Endothelial cell of umbilical vein (primary cell): Measurements from ENCODE around the gene IER3. TPM values are rescaled to one million over a fixed set of nuclear protein-coding genes. Genes with fewer than 3 reads are reported as not detected.

ENCODE experiments used
- BruUV-seq: library from RNA; stranded (reverse); fragments of 400-500 nt; replicated peaks from 2 replicates; lab custom pipeline; 2021; lab: Mats Ljungman, UMichigan
- CTCF ChIA-PET: fragments of 300-600, 350-600 bp; sonication (Branson Sonifier 250); formaldehyde crosslinking; loops from one replicate; lab custom pipeline; 2021; ENCODE audit warnings: antibody characterized with exemption, inconsistent platforms; lab: Charles Lee
- POLR2A ChIA-PET: fragments of 300-600, 350-600 bp; sonication (Branson Sonifier 250); formaldehyde crosslinking; loops from one replicate; lab custom pipeline; 2021; ENCODE audit warnings: antibody characterized with exemption, inconsistent platforms; lab: Charles Lee
- DNase-seq: peaks from one replicate; pipeline ENCODE4 v3.0.0-alpha.2; 2011; ENCODE audit warnings: low read depth, low spot score
- FAIRE-seq: peaks from 2 replicates; lab custom pipeline; 2011; peaks lifted over from hg19 to GRCh38; lab: Jason Lieb, UNC
- H2AFZ ChIP-seq: 2 replicates; pipeline ENCODE4 v1.6.0; 2012; ENCODE audit warnings: low read depth, low read length, control low read depth, inconsistent platforms
- H3K27ac ChIP-seq: 2 replicates; pipeline ENCODE4 v1.5.1; 2011; ENCODE audit warnings: low read depth, mild to moderate bottlenecking, control low read depth, low read length, moderate library complexity; ENCODE audit not compliant: insufficient read depth
- H3K27me3 ChIP-seq, 2 experiments: 2 replicates each; pipeline versions ENCODE4 v1.6.0 to v1.6.1; 2011; ENCODE audit warnings: low read length in 2 of 2, mixed read lengths in 1 of 2; ENCODE audit not compliant: control insufficient read depth in 2 of 2, insufficient read depth in 2 of 2
- H3K36me3 ChIP-seq, 2 experiments: 2 replicates in 1 of 2; 3 replicates in 1 of 2; pipeline ENCODE4 v1.5.1; 2011; ENCODE audit warnings: low read length in 2 of 2, mild to moderate bottlenecking in 1 of 2, moderate library complexity in 1 of 2; ENCODE audit not compliant: control insufficient read depth in 2 of 2, insufficient read depth in 2 of 2; ENCODE audit errors: extremely low read depth in 1 of 2
- H3K4me1 ChIP-seq: 3 replicates; pipeline ENCODE4 v1.5.1; 2011; ENCODE audit warnings: mild to moderate bottlenecking, low read length; ENCODE audit not compliant: control insufficient read depth, insufficient read depth; ENCODE audit errors: extremely low read depth
- H3K4me2 ChIP-seq: 2 replicates; pipeline ENCODE4 v1.6.1; 2011; ENCODE audit warnings: low read length, control low read depth, mixed read lengths; ENCODE audit not compliant: insufficient read depth
- H3K4me3 ChIP-seq, 3 experiments: fragments of 200-600 bp in 1 of 3; sonication (generic), shearing (Covaris generic) in 1 of 3; replicated peaks in 1 of 3; 2 replicates each; pipeline ENCODE4 v1.5.1; 2011 to 2016; ENCODE audit warnings: control low read depth in 3 of 3, low read length in 3 of 3, mild to moderate bottlenecking in 2 of 3, inconsistent platforms in 1 of 3, low read depth in 1 of 3, moderate library complexity in 1 of 3; ENCODE audit not compliant: insufficient read depth in 1 of 3
- H3K79me2 ChIP-seq: 2 replicates; pipeline ENCODE4 v1.6.0; 2012; ENCODE audit warnings: low read length, inconsistent platforms; ENCODE audit not compliant: control insufficient read depth, insufficient read depth
- H3K9ac ChIP-seq: replicated peaks from 2 replicates; pipeline ENCODE3; 2011; ENCODE audit warnings: low read length, control low read depth; ENCODE audit not compliant: insufficient read depth; ENCODE audit errors: extremely low read depth
- H3K9me1 ChIP-seq: replicated peaks from 3 replicates; pipeline ENCODE4 v1.6.0; 2011; ENCODE audit warnings: mild to moderate bottlenecking, low read length; ENCODE audit not compliant: control insufficient read depth, insufficient read depth; ENCODE audit errors: extremely low read depth
- H3K9me3 ChIP-seq: replicated peaks from 2 replicates; pipeline ENCODE4 v1.5.1; 2012; ENCODE audit warnings: low read length, inconsistent platforms; ENCODE audit not compliant: control insufficient read depth, insufficient read depth
- H4K20me1 ChIP-seq: replicated peaks from 2 replicates; pipeline ENCODE3; 2011; ENCODE audit warnings: mild to moderate bottlenecking, low read length; ENCODE audit not compliant: control insufficient read depth, insufficient read depth; ENCODE audit errors: extremely low read depth
- CTCF ChIP-seq, 2 donors: IDR thresholded peaks; 1 replicate in 1 of 2; 2 replicates in 1 of 2; pipeline ENCODE4 v1.5.1; 2011; ENCODE audit warnings: low read length in 2 of 2, mild to moderate bottlenecking in 2 of 2, moderate library complexity in 2 of 2, control low read depth in 1 of 2, inconsistent platforms in 1 of 2, low read depth in 1 of 2; ENCODE audit not compliant: insufficient read depth in 1 of 2; ENCODE audit errors: extremely low read depth in 1 of 2
- EZH2 ChIP-seq: IDR thresholded peaks from 2 replicates; pipeline ENCODE4 v1.6.1; 2012; ENCODE audit warnings: borderline replicate concordance, low read depth, mild to moderate bottlenecking, moderate library complexity, low read length, inconsistent platforms; ENCODE audit not compliant: severe bottlenecking
- FOS ChIP-seq: IDR thresholded peaks from 2 replicates; pipeline ENCODE4 v1.6.1; 2011; ENCODE audit warnings: mild to moderate bottlenecking, low read length, moderate library complexity, borderline replicate concordance; ENCODE audit not compliant: insufficient read depth
- GATA2 ChIP-seq: IDR thresholded peaks from 2 replicates; pipeline ENCODE4 v1.7.0; 2011; ENCODE audit warnings: low read depth, mild to moderate bottlenecking, moderate library complexity, mixed read lengths, low read length; ENCODE audit not compliant: insufficient read length, insufficient read depth
- JUN ChIP-seq: IDR thresholded peaks from 2 replicates; pipeline ENCODE4 v1.6.1; 2011; ENCODE audit warnings: borderline replicate concordance, low read depth; ENCODE audit not compliant: insufficient read length, insufficient read depth
- MAX ChIP-seq: IDR thresholded peaks from 2 replicates; pipeline ENCODE4 v1.6.1; 2011; ENCODE audit not compliant: insufficient read depth, insufficient read length
- MYC ChIP-seq: IDR thresholded peaks from one replicate; pipeline ENCODE4 v1.6.1; 2011; ENCODE audit warnings: mild to moderate bottlenecking, low read depth, low read length
- POLR2A ChIP-seq: IDR thresholded peaks from 2 replicates; pipeline ENCODE4 v1.6.1; 2012; ENCODE audit warnings: low read depth, mild to moderate bottlenecking, control low read depth, low read length
- POLR2AphosphoS5 ChIP-seq: IDR thresholded peaks from 2 replicates; pipeline ENCODE4 v1.6.1; 2012; ENCODE audit warnings: low read depth, mild to moderate bottlenecking, control low read depth, low read length, moderate library complexity; ENCODE audit not compliant: insufficient read depth
- dilution Hi-C: fragments of 300-500 bp; cut with MboI; formaldehyde crosslinking; loops from one replicate; pipeline ENCODE4 v1.15.0; 2019; ENCODE audit warnings: low sequenced_read_pairs; ENCODE audit not compliant: extremely low pct_ligation_motif_present
- intact Hi-C: fragments of 100-400 bp; cut with micrococcal nuclease; formaldehyde crosslinking; loops from one replicate; pipeline ENCODE4 v1.10.0; 2022
- polyA plus RNA-seq, 4 experiments: library from polyadenylated mRNA; depleted of rRNA in 3 of 4; stranded (reverse) in 3 of 4; unstranded in 1 of 4; fragments of >200 nt; gene quantifications; 2 replicates each; pipeline versions ENCODE4 v1.2.1 to v1.2.3, GENCODE V29; 2011 to 2012; ENCODE audit warnings: missing spikeins in 1 of 4
- total RNA-seq: library from RNA; stranded (reverse); gene quantifications from 2 replicates; pipeline ENCODE4 v1.2.3, GENCODE V29; 2021

The IER3 gene
- total and polyA plus RNA-seq, 2 donors (not counting 3 experiments of a cell fraction or from before 2014, with no cell fraction given) = 170 to 468 TPM

- BruUV-seq = no TSS peak
- intact Hi-C loops (no loop called here), dilution Hi-C loops (loop anchor here (25.0 kb wide), 1 partner anchor 152 kb away; the partner anchor contains the start of gene DDR1)
- FAIRE-seq (no peak), DNase-seq (no peak)
- TF ChIP-seq POLR2A (no peak), GATA2 (no peak), POLR2AphosphoS5 (no peak), EZH2 (no peak), MYC (no peak), MAX (no peak), FOS (no peak), JUN (no peak), CTCF (IDR thresholded peaks at IDR 0.05; ENCODE audit: extremely low read depth in 1 of 2, insufficient read depth in 1 of 2, low read depth in 1 of 2, low read length in 2 of 2) (no peak)
- no peaks in the 10 kb centered on the region for H4K20me1 ChIP-seq
- H2AFZ ChIP-seq = no peak overlapping the region
- H3K4me3 ChIP-seq = no peak overlapping the region
- H3K9me3 ChIP-seq = no peaks in the 10 kb centered on the region
- ChIA-PET CTCF (interaction anchor here (0.9 to 2.1 kb wide), 3 partner anchors 57 to 344 kb away, joined by 3 to 4 read pairs (median 3); partner anchors contain the start of gene DHX16), POLR2A (interaction anchor here (1.3 kb wide), 1 partner anchor 17 kb away, joined by 3 read pairs; no protein-coding TSS in a partner anchor)
- peaks cover 23% of the 10 kb centered on the region for H3K79me2 ChIP-seq
- no peak overlapping the region for H3K4me2 ChIP-seq
- no peaks in the 10 kb centered on the region for H3K9me1 ChIP-seq
- H3K9ac ChIP-seq = no peak overlapping the region
- peaks cover 34% of the 10 kb centered on the region for H3K4me1 ChIP-seq
- H3K27me3 ChIP-seq = no peaks in the 10 kb centered on the region
- H3K36me3 ChIP-seq = peaks cover 5 to 13% of the 10 kb centered on the region in 2 experiments
- no peak overlapping the region for H3K27ac ChIP-seq
Observed at GRCh38 chr6:30735668-30736314, 8.6 kb downstream of the IER3 start.
